HEK293T (cell line): ENCODE data around the gene ID3.

Source experiments
- ARNT ChIP-seq: fragments of 450-650 bp; IDR thresholded peaks from 2 replicates; pipeline ENCODE4 v1.6.1; 2017; ENCODE audit warnings: mild to moderate bottlenecking
- BHLHE40 ChIP-seq: fragments of 450-650 bp; IDR thresholded peaks from 2 replicates; pipeline ENCODE4 v1.6.1; 2016; ENCODE audit warnings: mild to moderate bottlenecking, moderate library complexity, borderline replicate concordance
- ELF4 ChIP-seq: fragments of 450-650 bp; IDR thresholded peaks from 2 replicates; pipeline ENCODE4 v1.6.1; 2017; ENCODE audit warnings: antibody characterized with exemption
- SP1 ChIP-seq: fragments of 450-650 bp; IDR thresholded peaks from 2 replicates; pipeline ENCODE4 v1.6.1; 2017

- TF ChIP-seq BHLHE40 (no peak), ARNT (no peak), SP1 (no peak), ELF4 (no peak)
Measured at GRCh38 chr1:23598424-23598823, 39.1 kb upstream of the ID3 start.
